RCC 7860 (cell line): Measurements from ENCODE around the gene PLXNC1.

Experiments used
- DNase-seq: peaks from one replicate; pipeline ENCODE4 v3.0.0-alpha.2; 2015; ENCODE audit warnings: low spot score
- FAIRE-seq: peaks from 2 replicates; lab custom pipeline; 2012; peaks lifted over from hg19 to GRCh38; lab: Jason Lieb, UNC

The PLXNC1 gene

DNA sequence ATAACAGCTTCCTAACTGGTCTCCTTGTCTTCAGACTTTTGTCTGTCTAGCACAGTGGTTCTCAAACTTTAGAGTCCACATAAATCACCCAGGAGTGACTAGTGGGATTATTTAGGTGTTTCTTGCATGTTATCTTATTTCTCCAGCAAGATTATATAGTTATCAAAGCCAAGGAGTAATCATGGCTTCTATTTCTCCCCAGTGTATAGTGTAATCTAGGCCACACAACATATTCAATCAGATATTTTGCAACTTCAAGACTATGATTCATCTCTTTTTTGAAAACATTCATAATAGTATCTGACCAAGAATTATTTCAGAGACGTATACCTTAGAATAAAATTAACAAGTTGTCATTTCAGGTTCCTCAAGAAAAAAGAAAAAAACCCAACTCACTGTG lies 179.4 kb downstream of the PLXNC1 start:
- no peak for FAIRE-seq
- DNase-seq: no peak

- FAIRE-seq (no peak), DNase-seq (no peak)
Measured at GRCh38 chr12:94329366-94329765, 181.0 kb downstream of the PLXNC1 start.

DNA sequence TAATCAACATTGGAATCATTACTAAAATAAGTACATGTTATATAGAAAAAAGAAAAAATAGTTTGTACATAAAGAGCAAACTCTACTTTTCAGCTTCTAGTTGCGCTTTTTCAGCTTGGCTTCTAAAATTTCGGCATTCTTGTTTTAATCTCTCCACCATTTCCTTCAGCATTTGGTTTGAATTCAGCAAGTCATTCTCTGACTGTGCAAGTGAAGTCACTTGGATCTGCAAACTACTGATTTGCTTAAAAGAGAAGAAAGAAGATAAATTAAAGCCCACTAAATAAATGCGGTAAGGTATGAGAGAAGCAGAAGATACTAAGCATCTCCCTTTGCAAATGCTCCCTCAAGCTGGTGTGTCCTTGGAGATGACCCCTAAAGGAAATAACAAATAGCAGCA lies 185.0 kb downstream of the PLXNC1 start:
- no peak for FAIRE-seq
- no peak for DNase-seq

DNA sequence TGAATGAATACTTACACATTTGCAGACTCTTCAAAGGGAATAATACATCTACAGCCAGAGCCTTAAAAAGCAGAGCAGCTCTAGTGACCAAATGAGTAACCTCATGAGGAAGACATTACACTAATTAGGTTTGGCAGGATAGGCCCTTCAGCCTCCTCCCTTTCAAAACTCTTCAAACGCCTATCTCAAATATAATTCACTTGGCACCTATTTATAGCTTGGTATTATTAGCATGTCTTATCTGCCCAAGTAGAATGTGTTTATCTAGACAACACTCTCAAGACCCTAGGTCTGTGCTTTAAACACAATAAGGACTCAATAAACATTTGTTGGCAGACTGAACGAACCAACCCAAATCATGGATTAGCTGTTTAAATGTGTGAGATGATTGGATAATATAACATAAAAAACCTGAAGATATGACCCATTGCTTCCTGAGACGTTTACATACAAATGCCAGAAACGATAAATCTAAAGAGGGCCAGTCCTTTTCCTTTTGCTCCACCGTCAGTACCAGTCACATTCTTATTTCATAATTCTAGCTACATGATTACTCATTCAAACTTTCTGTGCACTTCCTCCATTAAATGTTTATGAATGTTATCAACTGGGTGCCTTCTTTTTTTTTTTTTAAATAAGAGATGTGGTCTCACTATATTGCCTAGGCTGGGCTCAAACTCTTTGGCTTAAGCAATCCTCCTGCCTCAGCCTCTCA lies 188.0 kb downstream of the PLXNC1 start:
- FAIRE-seq (no peak), DNase-seq (no peak)

DNA sequence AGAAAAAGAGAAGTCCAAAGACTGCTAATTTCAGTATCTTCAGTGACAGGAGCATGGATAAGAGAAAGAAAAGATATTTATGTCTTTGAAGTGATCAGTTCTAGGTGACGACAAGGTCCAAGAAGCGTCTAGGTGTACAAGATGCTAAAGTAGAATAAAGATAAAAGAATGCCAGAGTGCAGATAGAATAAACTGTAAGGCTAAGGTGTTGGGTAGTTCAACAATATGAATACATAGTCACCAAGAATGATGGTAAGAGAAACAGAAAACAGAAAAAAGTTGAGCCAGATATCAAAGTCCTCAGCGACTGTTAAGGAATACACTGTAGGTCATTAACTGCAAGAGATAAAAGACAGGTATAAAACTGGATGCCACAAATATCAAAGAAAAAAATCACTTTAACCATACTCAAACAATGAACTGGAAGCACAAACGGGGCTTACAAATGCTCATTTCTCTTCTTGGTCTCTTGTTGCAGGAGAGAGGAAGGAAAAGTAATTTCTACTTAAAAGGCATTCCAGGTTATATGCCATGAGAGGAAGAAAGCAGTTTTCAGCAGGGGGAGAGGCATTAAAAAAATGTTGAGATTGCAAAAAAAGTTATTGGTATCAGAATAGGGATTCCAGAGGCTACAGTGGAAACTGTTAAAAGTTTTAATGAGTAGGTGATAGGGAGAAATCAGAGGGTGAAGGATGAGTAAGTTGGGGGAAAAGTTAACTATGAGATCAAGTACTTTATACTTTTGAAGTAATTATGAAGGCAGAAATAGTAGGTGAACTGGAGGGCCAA lies 189.8 kb downstream of the PLXNC1 start:
- no peak for FAIRE-seq
- DNase-seq: no peak

GRCh38 chr12:94340573-94340972 lies 192.2 kb downstream of the PLXNC1 start:
- DNase-seq (no peak), FAIRE-seq (no peak)

DNA sequence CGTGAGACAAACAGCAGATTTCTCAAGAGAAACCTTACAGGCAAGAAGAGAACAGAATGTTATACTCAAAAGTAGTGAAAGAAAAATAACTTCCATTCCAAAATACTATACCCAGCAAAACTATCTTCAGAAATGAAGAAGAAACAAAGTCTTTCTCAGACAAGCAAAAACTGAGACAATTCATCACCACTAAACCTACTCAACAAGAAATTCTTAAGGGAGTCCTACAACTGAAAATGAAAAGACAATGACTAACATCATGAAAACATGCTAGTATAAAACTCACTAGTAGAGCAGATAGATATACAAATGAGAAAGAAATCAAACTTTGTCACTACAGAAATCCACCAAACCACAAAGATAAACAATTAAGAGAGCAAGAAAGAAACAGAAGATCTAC lies 204.8 kb downstream of the PLXNC1 start:
- DNase-seq: no peak
- FAIRE-seq: no peak
